ENCODE data around the gene BMPER.

DNA sequence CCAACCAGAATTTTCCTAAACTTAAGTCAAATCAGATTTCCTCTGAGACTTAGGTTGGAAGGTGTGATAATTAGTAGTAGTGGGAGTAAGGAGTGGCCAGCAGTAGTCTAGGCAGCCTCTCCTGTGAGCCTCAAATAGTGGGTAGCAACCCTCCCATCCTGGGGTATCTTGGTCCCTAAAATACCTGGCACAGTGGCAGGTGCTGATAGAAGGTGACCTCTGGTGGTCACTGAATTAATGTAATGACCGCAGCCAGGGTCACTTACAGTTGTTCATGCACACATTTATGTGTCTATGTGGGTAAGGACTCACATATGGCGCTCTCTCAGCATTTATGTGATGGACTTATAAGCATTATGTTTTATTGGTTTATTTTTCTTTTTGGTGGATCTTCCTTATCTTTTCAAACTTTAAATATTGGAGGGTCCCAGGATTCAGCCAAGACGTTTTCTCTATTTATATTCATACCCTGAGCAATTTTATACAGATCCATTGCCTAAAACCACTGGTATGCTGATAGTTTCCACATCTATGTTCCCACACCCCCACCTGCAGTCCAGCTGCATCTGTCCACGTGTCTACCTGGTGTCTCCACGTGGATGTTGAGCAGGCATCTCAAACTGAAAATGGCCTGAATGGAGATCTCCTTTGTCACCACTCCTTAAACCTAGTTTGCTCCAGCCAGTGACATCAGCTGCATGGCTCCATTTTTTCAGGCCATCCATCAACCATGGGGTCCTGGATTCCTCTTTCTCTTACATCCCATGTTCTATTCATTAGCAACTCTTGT is 18.3 kb downstream of the BMPER start:
- TF ChIP-seq, protein P1, sequence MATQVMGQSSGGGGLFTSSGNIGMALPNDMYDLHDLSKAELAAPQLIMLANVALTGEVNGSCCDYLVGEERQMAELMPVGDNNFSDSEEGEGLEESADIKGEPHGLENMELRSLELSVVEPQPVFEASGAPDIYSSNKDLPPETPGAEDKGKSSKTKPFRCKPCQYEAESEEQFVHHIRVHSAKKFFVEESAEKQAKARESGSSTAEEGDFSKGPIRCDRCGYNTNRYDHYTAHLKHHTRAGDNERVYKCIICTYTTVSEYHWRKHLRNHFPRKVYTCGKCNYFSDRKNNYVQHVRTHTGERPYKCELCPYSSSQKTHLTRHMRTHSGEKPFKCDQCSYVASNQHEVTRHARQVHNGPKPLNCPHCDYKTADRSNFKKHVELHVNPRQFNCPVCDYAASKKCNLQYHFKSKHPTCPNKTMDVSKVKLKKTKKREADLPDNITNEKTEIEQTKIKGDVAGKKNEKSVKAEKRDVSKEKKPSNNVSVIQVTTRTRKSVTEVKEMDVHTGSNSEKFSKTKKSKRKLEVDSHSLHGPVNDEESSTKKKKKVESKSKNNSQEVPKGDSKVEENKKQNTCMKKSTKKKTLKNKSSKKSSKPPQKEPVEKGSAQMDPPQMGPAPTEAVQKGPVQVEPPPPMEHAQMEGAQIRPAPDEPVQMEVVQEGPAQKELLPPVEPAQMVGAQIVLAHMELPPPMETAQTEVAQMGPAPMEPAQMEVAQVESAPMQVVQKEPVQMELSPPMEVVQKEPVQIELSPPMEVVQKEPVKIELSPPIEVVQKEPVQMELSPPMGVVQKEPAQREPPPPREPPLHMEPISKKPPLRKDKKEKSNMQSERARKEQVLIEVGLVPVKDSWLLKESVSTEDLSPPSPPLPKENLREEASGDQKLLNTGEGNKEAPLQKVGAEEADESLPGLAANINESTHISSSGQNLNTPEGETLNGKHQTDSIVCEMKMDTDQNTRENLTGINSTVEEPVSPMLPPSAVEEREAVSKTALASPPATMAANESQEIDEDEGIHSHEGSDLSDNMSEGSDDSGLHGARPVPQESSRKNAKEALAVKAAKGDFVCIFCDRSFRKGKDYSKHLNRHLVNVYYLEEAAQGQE (IDR thresholded peaks at IDR 0.05; ENCODE audit: insufficient read depth in 1 of 2, low read depth in 2 of 2, low read length in 2 of 2), result no peak
- TF ChIP-seq POLR2AphosphoS5 (IDR thresholded peaks at IDR 0.05; ENCODE audit: low read depth, low read length), result no peak
- no peak for TF ChIP-seq TAF1 (IDR thresholded peaks at IDR 0.05; ENCODE audit: borderline replicate concordance, insufficient read depth, low read length)
